ENCODE data around the gene AIP.

DNA sequence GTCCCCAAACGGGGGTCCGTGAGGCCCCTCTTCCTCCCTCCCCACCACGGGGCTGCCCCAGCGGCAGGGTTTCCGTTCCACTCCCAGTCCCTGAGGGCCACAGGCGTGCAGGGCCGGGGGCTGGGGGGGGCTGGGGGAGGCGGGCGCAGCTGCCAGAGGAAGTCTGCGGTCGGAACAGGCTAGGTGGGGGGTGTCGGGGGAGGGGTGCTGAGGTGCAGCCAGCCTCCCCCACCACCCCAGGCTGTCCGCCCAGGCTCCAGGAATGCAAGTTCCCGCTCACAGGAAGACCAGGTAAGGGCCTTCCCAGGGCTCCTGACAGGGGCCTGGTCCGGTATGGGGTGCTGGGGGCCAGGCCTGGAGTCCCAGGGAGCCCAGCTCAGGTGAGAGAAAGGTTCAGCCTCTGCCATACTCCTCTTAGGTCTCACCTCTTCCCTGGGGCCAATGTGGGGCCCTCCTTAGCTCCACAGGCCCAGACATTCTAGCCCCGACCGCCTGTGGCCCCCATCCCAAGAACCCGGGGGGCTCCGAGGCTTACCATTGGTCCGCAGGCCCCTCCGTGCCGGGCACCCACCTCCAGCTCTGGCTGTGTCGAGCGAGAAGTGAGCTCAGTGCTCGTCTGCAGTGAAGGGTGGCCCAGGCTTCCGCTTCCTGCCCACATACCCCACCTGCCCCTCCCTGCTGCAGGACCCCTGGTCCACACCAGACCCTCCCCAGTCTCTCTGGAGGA, 45.6 kb upstream of the AIP start, which contains the start of gene PTPRCAP:
- TF ChIP-seq POLR2AphosphoS5 (IDR thresholded peaks at IDR 0.05) = no peak
- no peak for TF ChIP-seq POLR2A (IDR thresholded peaks at IDR 0.05)
- TF ChIP-seq, protein P1, sequence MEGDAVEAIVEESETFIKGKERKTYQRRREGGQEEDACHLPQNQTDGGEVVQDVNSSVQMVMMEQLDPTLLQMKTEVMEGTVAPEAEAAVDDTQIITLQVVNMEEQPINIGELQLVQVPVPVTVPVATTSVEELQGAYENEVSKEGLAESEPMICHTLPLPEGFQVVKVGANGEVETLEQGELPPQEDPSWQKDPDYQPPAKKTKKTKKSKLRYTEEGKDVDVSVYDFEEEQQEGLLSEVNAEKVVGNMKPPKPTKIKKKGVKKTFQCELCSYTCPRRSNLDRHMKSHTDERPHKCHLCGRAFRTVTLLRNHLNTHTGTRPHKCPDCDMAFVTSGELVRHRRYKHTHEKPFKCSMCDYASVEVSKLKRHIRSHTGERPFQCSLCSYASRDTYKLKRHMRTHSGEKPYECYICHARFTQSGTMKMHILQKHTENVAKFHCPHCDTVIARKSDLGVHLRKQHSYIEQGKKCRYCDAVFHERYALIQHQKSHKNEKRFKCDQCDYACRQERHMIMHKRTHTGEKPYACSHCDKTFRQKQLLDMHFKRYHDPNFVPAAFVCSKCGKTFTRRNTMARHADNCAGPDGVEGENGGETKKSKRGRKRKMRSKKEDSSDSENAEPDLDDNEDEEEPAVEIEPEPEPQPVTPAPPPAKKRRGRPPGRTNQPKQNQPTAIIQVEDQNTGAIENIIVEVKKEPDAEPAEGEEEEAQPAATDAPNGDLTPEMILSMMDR (IDR thresholded peaks at IDR 0.05) = no peak
